Lower lobe of right lung (tissue), 2 donors: Measurements from ENCODE around the gene C1orf115. TPM values are rescaled to one million over a fixed set of nuclear protein-coding genes. Genes with fewer than 3 reads are reported as not detected.

Experiments used
- ATAC-seq, 2 donors: fragments of 200-7000 bp; cut with Tn5 transposase; one replicate each; pipeline ENCODE4 v1.9.1; 2020 to 2022; ENCODE audit warnings: mild to moderate bottlenecking in 2 of 2, moderate library complexity in 2 of 2
- DNase-seq: peaks from one replicate; pipeline ENCODE4 v3.0.0-alpha.2; 2020
- H3K27ac ChIP-seq: fragments of 200-600 bp; one replicate; pipeline ENCODE4 v1.8.0; 2022
- H3K27me3 ChIP-seq: fragments of 200-600 bp; one replicate; pipeline ENCODE4 v1.8.0; 2022; ENCODE audit warnings: low read depth
- H3K36me3 ChIP-seq: fragments of 200-600 bp; one replicate; pipeline ENCODE4 v1.8.0; 2022; ENCODE audit warnings: mild to moderate bottlenecking
- H3K4me1 ChIP-seq: fragments of 200-600 bp; one replicate; pipeline ENCODE4 v1.8.0; 2022
- H3K4me3 ChIP-seq: fragments of 200-600 bp; one replicate; pipeline ENCODE4 v1.8.0; 2022; ENCODE audit warnings: mild to moderate bottlenecking
- H3K9me3 ChIP-seq: fragments of 200-600 bp; one replicate; pipeline ENCODE4 v1.8.0; 2022
- CTCF ChIP-seq: fragments of 200-600 bp; IDR thresholded peaks from one replicate; pipeline ENCODE4 v1.8.0; 2022; ENCODE audit warnings: antibody characterized with exemption, mild to moderate bottlenecking
- intact Hi-C: fragments of 100-400 bp; cut with DNase I; formaldehyde crosslinking; loops from one replicate; pipeline ENCODE4 v1.11.0; 2022
- total RNA-seq: library from RNA; stranded (reverse); fragmentation: NEBNext Ultra II Directional; extraction: Animal tissue kit (Norgen Biotek cat#: 25700); gene quantifications from one replicate; pipeline ENCODE4 v1.2.1, GENCODE V29; 2021
- donor health status: DM: no; HTN: yes; CAD: no; lungs with severe emphysema.

The C1orf115 gene
- total RNA-seq, 1 donor from 2014 or later: 26.3 TPM

- H3K27ac ChIP-seq: no peak overlapping the region
- intact Hi-C loops: no loop called here
- TF ChIP-seq CTCF: no peak
Observed at GRCh38 chr1:220685879-220686278, 4.3 kb upstream of the C1orf115 start.

GRCh38 chr1:220687809-220688208, 2.4 kb upstream of the C1orf115 start:
- no peaks in the 10 kb centered on the region for H3K9me3 ChIP-seq
- H3K36me3 ChIP-seq: no peaks in the 10 kb centered on the region
- no peak overlapping the region for H3K4me3 ChIP-seq
- ATAC-seq (no peak), DNase-seq (no peak)
- H3K27me3 ChIP-seq: no peaks in the 10 kb centered on the region
- no peak for TF ChIP-seq CTCF
- H3K4me1 ChIP-seq: peaks cover 7% of the 10 kb centered on the region
- intact Hi-C loops: no loop called here
- no peak overlapping the region for H3K27ac ChIP-seq

More at GRCh38 chr1:220685879-220686278, 4.3 kb upstream of the C1orf115 start:
- Histone ChIP-seq H3K36me3 (no peaks in the 10 kb centered on the region), H3K4me3 (no peak overlapping the region), H3K27me3 (no peaks in the 10 kb centered on the region), H3K9me3 (no peaks in the 10 kb centered on the region), H3K4me1 (peaks cover 7% of the 10 kb centered on the region)
- ATAC-seq (no peak), DNase-seq (no peak)

- intact Hi-C loops: no loop called here
- H3K4me3 ChIP-seq: peak overlapping the region; percentile 84
- no peak for DNase-seq
- no peak for ATAC-seq
- H3K27ac ChIP-seq: no peak overlapping the region
- H3K9me3 ChIP-seq: no peaks in the 10 kb centered on the region
- no peak for TF ChIP-seq CTCF
- H3K27me3 ChIP-seq: no peaks in the 10 kb centered on the region
- peaks cover 7% of the 10 kb centered on the region for H3K4me1 ChIP-seq
- H3K36me3 ChIP-seq: no peaks in the 10 kb centered on the region
Observed at GRCh38 chr1:220689666-220690065, 497 bp upstream of the C1orf115 start.

- no peak for TF ChIP-seq CTCF
- Histone ChIP-seq H3K27ac (peak overlapping the region; percentile 79), H3K4me1 (peaks cover 7% of the 10 kb centered on the region), H3K27me3 (no peaks in the 10 kb centered on the region), H3K9me3 (no peaks in the 10 kb centered on the region), H3K36me3 (no peaks in the 10 kb centered on the region), H3K4me3 (peak overlapping the region; percentile 84)
- intact Hi-C loops: no loop called here
- no peak for DNase-seq
- no peak for ATAC-seq
Observed at GRCh38 chr1:220691053-220691684, 1.0 kb downstream of the C1orf115 start.

GRCh38 chr1:220692436-220693228, 2.5 kb downstream of the C1orf115 start:
- H3K27me3 ChIP-seq: no peaks in the 10 kb centered on the region
- DNase-seq: no peak
- H3K4me1 ChIP-seq: peaks cover 7% of the 10 kb centered on the region
- peaks cover 10% of the 10 kb centered on the region for H3K36me3 ChIP-seq
- H3K9me3 ChIP-seq: no peaks in the 10 kb centered on the region
- no peak for TF ChIP-seq CTCF
- H3K27ac ChIP-seq: no peak overlapping the region
- no peak overlapping the region for H3K4me3 ChIP-seq
- no peak for ATAC-seq
- intact Hi-C loops: no loop called here
